Fibroblast of pulmonary artery (primary cell): ENCODE measurements around the gene NAV1.

ENCODE experiments used
- DNase-seq: peaks from one replicate; pipeline ENCODE4 v3.0.0-alpha.2; 2010; ENCODE audit warnings: low read depth
- H3K4me3 ChIP-seq: replicated peaks from 2 replicates; pipeline ENCODE4 v1.5.1; 2011; ENCODE audit warnings: low read depth, mild to moderate bottlenecking, control low read depth, low read length, moderate library complexity
- CTCF ChIP-seq: IDR thresholded peaks from 2 replicates; pipeline ENCODE4 v1.5.1; 2011; ENCODE audit warnings: mild to moderate bottlenecking, control low read depth, low read length, inconsistent platforms; ENCODE audit errors: missing control alignments

NAV1 gene

GRCh38 chr1:201493757-201494617, 44.9 kb upstream of the NAV1 start:
- TF ChIP-seq CTCF, result no peak
- peak; percentile 81 for DNase-seq
- no peak overlapping the region for H3K4me3 ChIP-seq

- H3K4me3 ChIP-seq, result no peak overlapping the region
- TF ChIP-seq CTCF, result no peak
- DNase-seq, result peak; percentile 95
These were observed 43.2 kb upstream of the NAV1 start for GRCh38 chr1:201495551-201496295.

GRCh38 chr1:201496296-201496690, 42.6 kb upstream of the NAV1 start:
- no peak for TF ChIP-seq CTCF
- no peak for DNase-seq
- H3K4me3 ChIP-seq, result no peak overlapping the region

GRCh38 chr1:201497935-201498509, 40.9 kb upstream of the NAV1 start:
- no peak for TF ChIP-seq CTCF
- no peak for DNase-seq
- no peak overlapping the region for H3K4me3 ChIP-seq

- no peak overlapping the region for H3K4me3 ChIP-seq
These were observed 40.3 kb upstream of the NAV1 start for GRCh38 chr1:201498621-201499020.

GRCh38 chr1:201499191-201499590, 39.7 kb upstream of the NAV1 start:
- H3K4me3 ChIP-seq, result no peak overlapping the region
- no peak for DNase-seq
- TF ChIP-seq CTCF, result no peak

More at GRCh38 chr1:201498621-201499020, 40.3 kb upstream of the NAV1 start:
- TF ChIP-seq CTCF, result peak; percentile 11
- peak; percentile 42 for DNase-seq
